ENCODE data around the gene CDK9.

Gene CDK9

GRCh38 chr9:127805620-127806019 is 19.8 kb downstream of the CDK9 start:
- FAIRE-seq, result no peak

GRCh38 chr9:127806871-127807270 is 21.0 kb downstream of the CDK9 start:
- no peak for FAIRE-seq

DNA sequence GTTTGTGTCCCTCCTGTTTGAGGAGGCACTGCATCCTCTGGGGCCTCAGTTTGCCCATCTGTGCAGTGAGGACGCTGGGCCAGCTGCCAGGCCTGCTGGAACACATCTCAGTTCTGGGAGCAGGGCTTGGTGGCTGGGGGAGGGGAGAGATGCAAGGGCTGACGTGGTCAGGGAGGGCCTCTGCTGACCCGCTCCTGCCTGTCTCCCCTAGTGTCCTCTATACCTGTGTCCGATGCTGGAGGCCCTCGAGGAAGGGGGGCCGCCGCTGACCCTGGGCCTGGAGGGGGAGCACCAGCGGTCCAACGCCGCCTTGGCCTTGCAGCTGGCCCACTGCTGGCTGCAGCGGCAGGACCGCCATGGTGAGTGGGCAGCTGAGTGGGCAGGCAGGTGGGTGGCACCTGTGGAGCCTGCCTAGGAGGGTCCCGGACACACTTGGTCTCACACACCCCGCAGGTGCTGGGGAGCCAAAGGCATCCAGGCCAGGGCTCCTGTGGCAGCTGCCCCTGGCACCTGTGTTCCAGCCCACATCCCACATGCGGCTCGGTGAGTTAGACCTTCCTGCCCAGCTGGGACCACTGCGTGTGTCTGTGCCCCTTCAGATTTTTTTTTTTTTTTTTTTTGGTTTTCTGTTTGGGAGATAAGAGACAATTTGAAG is 22.6 kb downstream of the CDK9 start:
- no peak for FAIRE-seq

- FAIRE-seq, result no peak
Measured at GRCh38 chr9:127809002-127809539, 23.2 kb downstream of the CDK9 start.

- no peak for FAIRE-seq
Measured at GRCh38 chr9:127809540-127810377, 23.9 kb downstream of the CDK9 start.

GRCh38 chr9:127810378-127811187 is 24.7 kb downstream of the CDK9 start:
- FAIRE-seq, result no peak

- no peak for FAIRE-seq
Measured at GRCh38 chr9:127812011-127812410, 26.2 kb downstream of the CDK9 start.

DNA sequence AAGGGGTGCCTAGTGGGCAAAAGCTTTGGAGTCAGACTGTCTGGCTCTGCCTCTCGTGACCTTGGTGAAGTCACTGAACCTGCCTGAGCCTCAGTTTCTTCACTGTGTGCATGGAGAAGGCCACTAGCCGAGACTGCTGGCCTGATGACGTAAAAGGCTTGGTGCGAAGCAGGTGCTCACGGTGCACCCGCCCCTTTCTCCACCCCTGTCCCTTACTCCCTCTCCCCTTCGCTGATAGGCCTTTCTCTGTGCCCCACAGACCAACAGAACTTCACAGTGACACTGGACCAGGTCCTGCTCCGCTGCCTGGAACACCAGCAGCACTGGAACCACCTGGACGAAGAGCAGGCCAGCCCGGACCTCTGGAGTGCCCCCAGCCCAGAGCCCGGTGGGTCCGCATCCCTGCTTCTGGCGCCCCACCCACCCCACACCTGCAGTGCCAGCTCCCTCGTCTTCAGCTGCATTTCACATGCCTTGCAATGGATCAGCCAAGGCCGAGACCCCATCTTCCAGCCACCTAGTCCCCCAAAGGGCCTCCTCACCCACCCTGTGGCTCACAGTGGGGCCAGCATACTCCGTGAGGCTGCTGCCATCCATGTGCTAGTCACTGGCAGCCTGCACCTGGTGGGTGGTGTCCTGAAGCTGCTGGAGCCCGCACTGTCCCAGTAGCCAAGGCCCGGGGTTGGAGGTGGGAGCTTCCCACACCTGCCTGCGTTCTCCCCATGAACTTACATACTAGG is 27.3 kb downstream of the CDK9 start:
- no peak for FAIRE-seq

- no peak for FAIRE-seq
Measured at GRCh38 chr9:127813686-127814226, 27.9 kb downstream of the CDK9 start.

GRCh38 chr9:127814619-127815511 is 29.0 kb downstream of the CDK9 start:
- FAIRE-seq, result no peak

GRCh38 chr9:127815512-127816361 is 29.9 kb downstream of the CDK9 start:
- no peak for FAIRE-seq

GRCh38 chr9:127816362-127816725 is 30.5 kb downstream of the CDK9 start:
- no peak for FAIRE-seq

- FAIRE-seq, result no peak
Measured at GRCh38 chr9:127816728-127817127, 30.9 kb downstream of the CDK9 start.

DNA sequence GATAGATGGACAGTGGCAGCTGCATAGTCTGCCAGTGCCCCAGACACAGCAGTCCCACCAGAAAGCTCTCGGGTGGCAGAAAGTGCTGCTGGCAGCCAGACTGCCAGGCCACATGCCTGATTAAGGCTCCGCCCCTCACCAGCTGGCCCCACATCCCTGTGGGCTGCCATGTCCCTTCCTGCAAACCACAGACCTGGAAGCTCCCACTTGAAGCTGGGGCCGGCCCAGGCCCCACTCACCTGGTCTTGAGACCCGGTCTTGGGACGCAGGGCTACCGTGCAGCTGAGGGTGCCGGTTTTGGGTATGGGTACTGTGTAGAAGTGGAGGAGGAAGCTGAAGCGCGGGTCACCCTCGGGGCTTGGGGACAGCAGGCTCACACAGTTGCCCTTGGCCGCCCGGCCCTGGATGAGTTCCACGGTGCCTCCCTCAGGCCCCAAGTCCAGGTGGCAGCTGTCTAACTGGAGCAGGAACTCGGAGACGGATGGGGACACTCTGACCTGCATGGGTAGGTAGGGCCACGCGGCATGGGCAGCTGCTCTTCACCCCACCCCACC is 32.1 kb downstream of the CDK9 start:
- FAIRE-seq, result no peak

GRCh38 chr9:127818574-127818973 is 32.7 kb downstream of the CDK9 start:
- no peak for FAIRE-seq

DNA sequence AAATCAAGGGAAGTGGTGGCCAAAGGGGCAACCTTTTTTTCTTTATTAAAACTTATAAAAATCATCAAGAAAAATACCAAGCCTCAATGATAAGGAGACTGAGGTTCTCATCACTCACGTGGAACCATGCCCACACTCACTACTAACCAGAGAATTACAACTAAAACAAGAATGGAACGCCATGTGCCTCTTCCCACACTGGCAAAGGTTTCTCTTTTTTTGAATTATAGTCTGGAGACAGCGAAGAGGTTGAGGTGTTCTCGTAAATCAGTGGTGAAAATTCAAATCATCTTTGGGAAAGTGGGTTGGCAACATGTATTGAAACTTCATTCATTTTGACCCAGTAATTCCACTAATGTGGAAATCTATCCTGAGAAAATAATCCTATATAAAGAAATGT is 36.3 kb downstream of the CDK9 start:
- FAIRE-seq, result no peak

DNA sequence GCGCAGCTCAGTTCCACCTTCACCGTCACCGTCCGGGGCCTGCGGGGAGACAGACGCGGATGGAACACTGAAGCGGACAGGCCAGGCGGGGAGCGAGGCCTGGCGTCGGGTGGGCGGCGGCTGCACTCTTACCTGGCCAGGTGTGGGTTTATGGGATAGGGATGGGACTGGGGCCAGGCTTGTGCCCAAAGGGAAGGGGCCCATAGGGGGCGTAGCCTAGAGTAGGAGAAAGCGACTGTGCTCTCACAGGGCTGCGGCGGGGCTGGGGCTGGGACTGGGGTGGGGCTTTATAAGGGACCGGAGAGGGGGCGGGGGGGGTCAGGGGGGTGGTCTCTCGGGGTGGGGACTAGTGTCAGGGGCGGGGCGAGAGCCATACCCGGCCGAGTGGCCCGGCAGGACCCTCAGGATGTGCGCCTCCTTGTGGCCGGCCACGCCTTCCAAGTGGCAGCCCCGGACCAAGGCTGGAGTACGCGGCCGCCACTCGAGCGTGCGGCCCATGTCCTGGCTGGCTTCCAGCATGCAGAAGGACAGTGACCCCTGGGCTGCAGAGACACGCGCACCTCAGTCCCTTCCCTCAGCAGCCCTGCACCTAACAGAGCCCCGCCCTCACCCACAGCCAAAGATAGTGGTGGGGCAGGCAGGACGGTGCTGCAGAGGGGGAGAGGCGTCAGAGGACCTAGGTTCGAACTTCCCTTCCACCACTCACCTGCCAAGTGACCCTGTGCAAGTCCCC is 39.7 kb downstream of the CDK9 start:
- FAIRE-seq, result no peak

DNA sequence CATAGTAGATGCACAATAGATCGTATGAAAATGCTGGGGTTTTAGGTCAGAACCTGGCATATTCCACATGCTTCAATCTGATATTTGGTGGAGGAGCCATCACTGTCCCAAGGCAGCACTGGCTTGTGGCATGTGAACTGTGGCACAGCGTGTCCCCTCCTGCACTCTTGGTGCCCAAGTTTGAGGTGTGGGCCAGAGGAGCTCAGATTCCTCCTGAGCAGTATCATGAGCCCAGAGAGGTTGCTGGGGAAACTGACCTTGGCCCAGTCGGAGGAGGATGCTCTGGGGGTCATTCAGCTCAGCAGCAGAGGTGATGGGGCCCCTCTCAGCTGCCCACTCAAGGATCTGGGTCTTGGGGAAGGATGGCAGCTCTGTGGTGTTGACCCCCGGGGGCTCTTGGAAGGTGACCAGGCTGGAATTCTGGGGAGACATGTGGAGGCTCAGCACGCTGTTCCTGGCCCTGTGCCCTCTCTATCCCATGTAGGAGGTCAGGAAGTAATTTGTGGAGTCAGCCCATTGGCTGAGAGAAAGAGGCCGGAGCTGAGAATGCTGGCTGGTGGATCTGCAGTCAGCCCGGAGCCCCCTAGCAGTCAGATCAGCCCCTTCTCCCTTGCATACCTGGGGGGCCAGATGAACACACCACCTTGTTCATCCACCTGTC is 40.5 kb downstream of the CDK9 start:
- FAIRE-seq, result no peak
